Adrenal gland (tissue), 5 donors: ENCODE results near the gene NBL1.

ENCODE experiments used
- CTCF ChIP-seq, 6 experiments: fragments of 450-650 bp in 4 of 6; fragments of 200-600 bp in 2 of 6; sonication (generic) in 1 of 6; IDR thresholded peaks; 1 replicate in 5 of 6; 2 replicates in 1 of 6; pipeline versions ENCODE4 v1.5.1 to v1.8.0; 2016 to 2021; ENCODE audit warnings: antibody characterized with exemption in 6 of 6, mild to moderate bottlenecking in 2 of 6, moderate library complexity in 1 of 6
- POLR2A ChIP-seq, 2 donors: fragments of 450-650 bp; IDR thresholded peaks; one replicate each; pipeline ENCODE4 v1.6.1; 2017; ENCODE audit warnings: antibody characterized with exemption in 2 of 2, mild to moderate bottlenecking in 2 of 2, moderate library complexity in 1 of 2
- donor health status: DM: no; HTN: no; CAD: no.

- no peak for TF ChIP-seq CTCF (IDR thresholded peaks at IDR 0.05)
- no peak for TF ChIP-seq POLR2A (IDR thresholded peaks at IDR 0.05)
These were observed 21.7 kb downstream of the NBL1 start for GRCh38 chr1:19665496-19666465.
